ENCODE results near the gene MTHFR. TPM values are rescaled to one million over a fixed set of nuclear protein-coding genes. Genes with fewer than 3 reads are reported as not detected.
A peak's percentile ranks its signal among the peaks of the same experiment; 100 is the strongest.

Gene MTHFR
- total RNA-seq, 1 donor from 2014 or later: 18.1 TPM

DNA sequence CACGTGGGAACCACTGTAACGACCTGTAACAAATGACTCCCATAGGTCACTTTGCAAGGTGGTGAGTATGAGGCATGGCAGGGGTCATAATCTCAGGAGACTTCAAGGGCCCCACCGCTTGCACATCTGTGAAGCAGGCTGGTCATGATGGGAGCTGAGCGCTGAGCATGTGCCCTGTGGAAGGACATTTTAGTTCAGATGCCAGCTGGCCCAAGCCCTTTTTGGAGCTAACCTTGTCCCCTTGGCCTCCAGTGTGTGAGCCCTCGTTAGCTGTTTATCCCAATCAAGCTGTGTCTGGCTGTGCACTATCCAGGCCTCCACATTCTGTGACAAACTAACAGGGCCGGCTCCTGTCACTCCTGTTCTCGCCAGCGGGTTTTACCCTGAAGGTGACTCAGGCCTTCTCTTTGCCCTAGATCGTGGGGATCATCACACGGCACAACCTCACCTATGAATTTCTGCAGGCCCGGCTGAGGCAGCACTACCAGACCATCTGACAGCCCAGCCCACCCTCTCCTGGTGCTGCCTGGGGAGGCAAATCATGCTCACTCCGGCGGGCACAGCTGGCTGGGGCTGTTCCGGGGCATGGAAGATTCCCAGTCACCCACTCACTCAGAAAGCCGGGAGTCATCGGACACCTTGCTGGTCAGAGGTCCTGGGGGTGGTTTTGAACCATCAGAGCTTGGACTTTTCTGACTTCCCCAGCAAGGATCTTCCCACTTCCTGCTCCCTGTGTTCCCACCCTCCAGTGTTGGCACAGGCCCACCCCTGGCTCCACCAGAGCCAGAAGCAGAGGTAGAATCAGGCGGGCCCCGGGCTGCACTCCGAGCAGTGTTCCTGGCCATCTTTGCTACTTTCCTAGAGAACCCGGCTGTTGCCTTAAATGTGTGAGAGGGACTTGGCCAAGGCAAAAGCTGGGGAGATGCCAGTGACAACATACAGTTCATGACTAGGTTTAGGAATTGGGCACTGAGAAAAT is 34.3 kb upstream of the MTHFR start:
- H3K4me1 Mint-ChIP-seq (ENCODE audit: low read depth): no peaks in the 10 kb centered on the region
- peaks cover 32% of the 10 kb centered on the region for H3K36me3 Mint-ChIP-seq (ENCODE audit: low read depth)
- no peaks in the 10 kb centered on the region for H3K9me3 Mint-ChIP-seq
- no peak overlapping the region for H3K27ac Mint-ChIP-seq
- H3K27me3 Mint-ChIP-seq (ENCODE audit: insufficient read depth): no peaks in the 10 kb centered on the region
- intact Hi-C loops (cut with micrococcal nuclease): no loop called here
- no peak for DNase-seq (ENCODE audit: low spot score)
- no peak overlapping the region for H3K4me3 Mint-ChIP-seq

- Mint-ChIP-seq H3K36me3 (ENCODE audit: low read depth) (peaks cover 32% of the 10 kb centered on the region), H3K27ac (no peak overlapping the region), H3K27me3 (ENCODE audit: insufficient read depth) (no peaks in the 10 kb centered on the region), H3K4me1 (ENCODE audit: low read depth) (no peaks in the 10 kb centered on the region), H3K9me3 (no peaks in the 10 kb centered on the region), H3K4me3 (no peak overlapping the region)
- intact Hi-C loops (cut with micrococcal nuclease): loop anchor here (1.0 kb wide), 2 partner anchors 56 to 69 kb away; no protein-coding TSS in a partner anchor
- DNase-seq (ENCODE audit: low spot score): peak; percentile 63
These were observed 32.8 kb upstream of the MTHFR start for GRCh38 chr1:11838349-11839272.

DNA sequence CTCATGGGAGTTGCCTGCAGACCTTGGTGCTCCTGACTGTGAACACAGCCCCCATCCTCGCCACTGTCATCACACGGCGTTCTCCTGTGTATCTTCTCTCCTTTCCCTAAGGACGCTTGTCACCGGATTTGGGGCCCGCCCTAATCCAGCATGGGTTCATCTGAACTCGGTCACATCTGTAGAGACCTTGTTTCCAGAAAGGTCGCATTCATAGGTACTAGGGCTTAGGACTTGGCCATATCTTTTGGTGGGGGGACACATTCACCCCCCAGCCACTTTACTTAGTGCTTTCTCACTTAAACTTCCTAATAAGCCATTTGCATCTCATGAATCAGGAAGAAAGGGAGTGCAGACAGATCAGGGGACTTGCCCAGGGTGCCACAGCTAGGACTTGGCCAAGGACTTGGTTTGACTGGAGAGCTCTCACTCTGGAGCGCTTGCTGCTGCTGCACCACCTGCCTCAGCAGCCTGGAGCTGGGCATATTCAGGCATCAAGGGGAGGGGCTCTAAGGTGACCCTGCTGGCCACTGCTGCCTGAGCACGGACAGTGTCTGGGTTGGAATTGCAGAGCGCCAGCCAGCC is 32.1 kb upstream of the MTHFR start:
- Mint-ChIP-seq H3K9me3 (no peaks in the 10 kb centered on the region), H3K36me3 (ENCODE audit: low read depth) (peaks cover 31% of the 10 kb centered on the region), H3K4me1 (ENCODE audit: low read depth) (no peaks in the 10 kb centered on the region), H3K4me3 (no peak overlapping the region), H3K27ac (no peak overlapping the region), H3K27me3 (ENCODE audit: insufficient read depth) (no peaks in the 10 kb centered on the region)
- intact Hi-C loops (cut with micrococcal nuclease): loop anchor here (1.0 kb wide), 2 partner anchors 56 to 69 kb away; no protein-coding TSS in a partner anchor
- DNase-seq (ENCODE audit: low spot score): no peak

DNA sequence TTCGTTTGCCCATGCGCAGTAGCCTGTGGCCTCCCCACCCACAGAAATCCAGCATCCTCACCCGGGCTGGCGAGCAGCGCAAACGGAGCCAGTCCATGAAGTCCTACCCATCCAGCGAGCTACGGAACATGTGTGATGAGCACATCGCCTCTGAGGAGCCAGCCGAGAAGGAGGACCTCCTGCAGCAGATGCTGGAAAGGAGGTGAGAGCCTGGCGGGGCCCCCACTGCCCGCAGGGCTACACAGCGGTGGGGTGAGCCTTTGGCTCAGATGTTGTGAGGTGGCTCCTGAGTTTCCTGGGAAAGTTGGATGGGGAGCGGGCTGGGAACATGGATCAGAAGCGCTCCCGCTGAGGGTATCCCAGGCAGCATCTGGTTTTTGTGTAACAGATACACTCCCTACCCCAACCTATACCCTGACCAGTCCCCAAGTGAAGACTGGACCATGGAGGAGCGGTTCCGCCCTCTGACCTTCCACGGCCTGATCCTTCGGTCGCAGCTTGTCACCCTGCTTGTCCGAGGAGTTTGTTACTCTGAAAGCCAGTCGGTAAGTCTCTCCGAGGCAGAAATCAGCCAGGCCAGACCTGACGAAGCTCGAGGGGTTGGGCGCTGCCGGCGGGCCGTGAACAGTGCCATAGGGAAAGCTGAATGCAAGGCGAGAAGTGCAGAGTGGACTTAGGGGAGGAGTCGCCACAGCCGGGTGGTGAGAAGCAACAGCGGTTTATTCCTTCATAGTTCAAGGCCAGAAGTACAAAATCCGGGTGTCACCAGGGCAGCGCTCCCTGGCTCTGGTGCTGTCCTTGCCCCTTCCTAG is 31.4 kb upstream of the MTHFR start:
- intact Hi-C loops (cut with micrococcal nuclease): no loop called here
- Mint-ChIP-seq H3K27me3 (ENCODE audit: insufficient read depth) (no peaks in the 10 kb centered on the region), H3K36me3 (ENCODE audit: low read depth) (peaks cover 29% of the 10 kb centered on the region), H3K27ac (no peak overlapping the region), H3K4me3 (no peak overlapping the region), H3K4me1 (ENCODE audit: low read depth) (no peaks in the 10 kb centered on the region), H3K9me3 (no peaks in the 10 kb centered on the region)
- DNase-seq (ENCODE audit: low spot score): no peak

GRCh38 chr1:11835441-11836225 is 29.9 kb upstream of the MTHFR start:
- Mint-ChIP-seq H3K36me3 (ENCODE audit: low read depth) (peaks cover 26% of the 10 kb centered on the region), H3K4me3 (no peak overlapping the region), H3K4me1 (ENCODE audit: low read depth) (no peaks in the 10 kb centered on the region), H3K27ac (no peak overlapping the region), H3K9me3 (no peaks in the 10 kb centered on the region), H3K27me3 (ENCODE audit: insufficient read depth) (no peaks in the 10 kb centered on the region)
- intact Hi-C loops (cut with micrococcal nuclease): no loop called here
- no peak for DNase-seq (ENCODE audit: low spot score)

- Mint-ChIP-seq H3K4me3 (no peak overlapping the region), H3K36me3 (ENCODE audit: low read depth) (peaks cover 20% of the 10 kb centered on the region), H3K9me3 (no peaks in the 10 kb centered on the region), H3K4me1 (ENCODE audit: low read depth) (no peaks in the 10 kb centered on the region), H3K27ac (no peak overlapping the region), H3K27me3 (ENCODE audit: insufficient read depth) (no peaks in the 10 kb centered on the region)
- no peak for DNase-seq (ENCODE audit: low spot score)
- intact Hi-C loops (cut with micrococcal nuclease): no loop called here
These were observed 28.1 kb upstream of the MTHFR start for GRCh38 chr1:11833900-11834299.

- intact Hi-C loops (cut with micrococcal nuclease): no loop called here
- Mint-ChIP-seq H3K27ac (no peak overlapping the region), H3K36me3 (ENCODE audit: low read depth) (peaks cover 17% of the 10 kb centered on the region), H3K4me1 (ENCODE audit: low read depth) (no peaks in the 10 kb centered on the region), H3K27me3 (ENCODE audit: insufficient read depth) (no peaks in the 10 kb centered on the region), H3K4me3 (no peak overlapping the region), H3K9me3 (no peaks in the 10 kb centered on the region)
- DNase-seq (ENCODE audit: low spot score): no peak
These were observed 27.7 kb upstream of the MTHFR start for GRCh38 chr1:11833497-11833896.

- Mint-ChIP-seq H3K4me3 (no peak overlapping the region), H3K4me1 (ENCODE audit: low read depth) (no peaks in the 10 kb centered on the region), H3K27ac (no peak overlapping the region), H3K36me3 (ENCODE audit: low read depth) (peaks cover 13% of the 10 kb centered on the region), H3K27me3 (ENCODE audit: insufficient read depth) (no peaks in the 10 kb centered on the region), H3K9me3 (no peaks in the 10 kb centered on the region)
- no peak for DNase-seq (ENCODE audit: low spot score)
- intact Hi-C loops (cut with micrococcal nuclease): no loop called here
These were observed 26.4 kb upstream of the MTHFR start for GRCh38 chr1:11831945-11832725.

GRCh38 chr1:11828511-11828910 is 22.7 kb upstream of the MTHFR start:
- peaks cover 11% of the 10 kb centered on the region for H3K36me3 Mint-ChIP-seq (ENCODE audit: low read depth)
- DNase-seq (ENCODE audit: low spot score): no peak

DNA sequence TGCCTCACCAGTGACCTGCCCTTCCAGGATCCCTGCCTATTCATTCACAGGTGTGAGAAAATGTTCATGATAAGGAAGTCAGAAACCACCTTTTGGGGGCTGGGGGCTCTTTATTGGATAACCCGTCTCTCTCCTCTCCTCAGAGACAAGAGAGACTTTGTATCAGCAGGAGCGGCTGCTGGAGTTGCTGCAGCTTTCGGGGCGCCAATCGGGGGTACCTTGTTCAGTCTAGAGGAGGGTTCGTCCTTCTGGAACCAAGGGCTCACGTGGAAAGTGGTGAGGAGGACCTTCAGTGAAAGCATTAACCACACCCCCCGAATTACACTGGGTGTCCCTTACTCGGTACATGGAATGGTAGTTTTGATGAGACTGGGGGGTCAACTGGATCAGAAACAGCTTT is 21.2 kb upstream of the MTHFR start:
- Mint-ChIP-seq H3K4me1 (ENCODE audit: low read depth) (no peaks in the 10 kb centered on the region), H3K9me3 (no peaks in the 10 kb centered on the region), H3K4me3 (no peak overlapping the region), H3K36me3 (ENCODE audit: low read depth) (peaks cover 14% of the 10 kb centered on the region), H3K27ac (no peak overlapping the region), H3K27me3 (ENCODE audit: insufficient read depth) (no peaks in the 10 kb centered on the region)
- intact Hi-C loops (cut with micrococcal nuclease): no loop called here
- no peak for DNase-seq (ENCODE audit: low spot score)

More at GRCh38 chr1:11828511-11828910, 22.7 kb upstream of the MTHFR start:
- intact Hi-C loops (cut with micrococcal nuclease): no loop called here
- Mint-ChIP-seq H3K27me3 (ENCODE audit: insufficient read depth) (no peaks in the 10 kb centered on the region), H3K9me3 (no peaks in the 10 kb centered on the region), H3K4me1 (ENCODE audit: low read depth) (no peaks in the 10 kb centered on the region), H3K27ac (no peak overlapping the region), H3K4me3 (no peak overlapping the region)

GRCh38 chr1:11825131-11825530 is 19.4 kb upstream of the MTHFR start:
- Mint-ChIP-seq H3K27me3 (ENCODE audit: insufficient read depth) (no peaks in the 10 kb centered on the region), H3K4me1 (ENCODE audit: low read depth) (no peaks in the 10 kb centered on the region), H3K36me3 (ENCODE audit: low read depth) (peaks cover 19% of the 10 kb centered on the region), H3K27ac (no peak overlapping the region), H3K4me3 (no peak overlapping the region), H3K9me3 (no peaks in the 10 kb centered on the region)
- DNase-seq (ENCODE audit: low spot score): no peak
- intact Hi-C loops (cut with micrococcal nuclease): no loop called here

Measured in activated T-helper 1 cell treated with anti-CD3 and anti-CD28 coated beads, Interleukin-12 subunit alpha, Interleukin-12 subunit beta, Interleukin-2, Interleukin-4 antibody, amounts not matched to agents 30 ng/mL and 10 ng/mL and 1 ng/mL, durations not matched to agents 14 hours and 24 hours and 36 hours (primary cell).